Measurements from ENCODE around the gene C16orf54. TPM values are rescaled to one million over a fixed set of nuclear protein-coding genes. Genes with fewer than 3 reads are reported as not detected.

The C16orf54 gene
- total and polyA plus RNA-seq, 2 of the 4 experiments (the other 2 are of a cell fraction): not detected

DNA sequence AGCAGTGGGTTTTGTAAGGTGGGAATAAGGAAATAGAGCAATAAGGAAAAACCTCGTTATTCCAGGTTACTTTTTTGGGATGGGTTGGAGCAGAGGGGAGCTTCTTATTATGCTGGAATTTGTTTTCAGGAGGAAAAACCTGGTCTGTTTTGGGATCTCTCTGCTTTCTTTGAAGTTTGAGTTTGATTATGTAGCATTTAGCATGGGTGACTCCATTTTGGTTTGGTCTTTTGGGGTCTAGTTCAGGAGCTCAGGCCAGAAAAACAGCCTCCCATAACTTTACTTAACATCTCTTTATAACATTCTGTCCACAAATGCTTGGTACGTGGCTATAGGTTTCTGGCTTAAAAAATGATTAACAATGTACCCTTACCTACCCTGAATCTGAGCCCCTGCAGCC is 23.7 kb upstream of the C16orf54 start:
- no peaks in the 10 kb centered on the region for H3K36me3 ChIP-seq (ENCODE audit: control insufficient read depth, insufficient read depth, low read length)
- ChIA-PET CTCF (no interaction called here), POLR2A (ENCODE audit: unreplicated experiment) (no interaction called here)
- H3K4ac ChIP-seq (ENCODE audit: low read depth, low read length): no peak overlapping the region
- intact Hi-C loops (cut with micrococcal nuclease): no loop called here
- H3K9me3 ChIP-seq (ENCODE audit: control insufficient read depth, insufficient read depth, low read length): no peaks in the 10 kb centered on the region
- in situ Hi-C loops (cut with MboI; ENCODE audit: low sequenced_read_pairs): no loop called here
- H2BK20ac ChIP-seq (ENCODE audit: low read depth, low read length): no peak overlapping the region
- no peaks in the 10 kb centered on the region for H3K9me1 ChIP-seq (ENCODE audit: insufficient read depth, low read length)
- no peak overlapping the region for H4K91ac ChIP-seq (ENCODE audit: insufficient read depth, low read depth, low read length)
- H4K20me1 ChIP-seq (ENCODE audit: insufficient read depth, low read length): no peaks in the 10 kb centered on the region
- H2BK15ac ChIP-seq (ENCODE audit: low read depth, low read length): no peak overlapping the region
- no peak for ATAC-seq (ENCODE audit: low read depth)
- H4K5ac ChIP-seq (ENCODE audit: low read depth, low read length): no peak overlapping the region
- dilution Hi-C loops (cut with HindIII; ENCODE audit: low sequenced_read_pairs, unreplicated experiment): no loop called here
- no peak overlapping the region for H4K8ac ChIP-seq (ENCODE audit: low read depth in 2 of 2, low read length in 2 of 2)
- H3K23ac ChIP-seq (ENCODE audit: low read depth, low read length): no peak overlapping the region
- no peak overlapping the region for H3K4me3 ChIP-seq (ENCODE audit: insufficient read depth, low read depth, low read length)
- no peak overlapping the region for H3K56ac ChIP-seq (ENCODE audit: extremely low read depth, insufficient read depth, low read length)
- no peak overlapping the region for H2AFZ ChIP-seq (replicated peaks; ENCODE audit: low read length, poor library complexity)
- no peak overlapping the region for H3K18ac ChIP-seq (ENCODE audit: low read depth, low read length)
- no TSS peak for BruUV-seq (replicated peaks)
- H3K9ac ChIP-seq (ENCODE audit: low read depth, low read length): no peak overlapping the region
- no peak overlapping the region for H2AK5ac ChIP-seq (ENCODE audit: low read depth, low read length)
- TF ChIP-seq CEBPB (IDR thresholded peaks at IDR 0.05; ENCODE audit: low read depth, low read length): no peak
- no peak overlapping the region for H2BK5ac ChIP-seq (ENCODE audit: low read depth, low read length, poor library complexity, severe bottlenecking)
- no peak overlapping the region for H3K4me2 ChIP-seq (ENCODE audit: low read depth, low read length)
- no peak overlapping the region for H2AK9ac ChIP-seq (replicated peaks; ENCODE audit: low read depth, low read length, poor library complexity)
- no peaks in the 10 kb centered on the region for H3K79me1 ChIP-seq (ENCODE audit: low read depth in 1 of 2, low read length in 2 of 2)
- no CpG with 5 or more reads among the region's 2 CpGs for WGBS, 2 experiments (ENCODE audit: extremely low coverage in 2 of 2, insufficient read length in 1 of 2)
- H3K4me1 ChIP-seq (ENCODE audit: control insufficient read depth, insufficient read depth, low read length): no peaks in the 10 kb centered on the region
- no peak overlapping the region for H3K27ac ChIP-seq (ENCODE audit: insufficient read depth, low read length)
- H3K27me3 ChIP-seq (ENCODE audit: control insufficient read depth, insufficient read depth, low read length): peaks cover 3% of the 10 kb centered on the region; the same call in 1 of the 2 replicates
- DNase-seq: no peak
- no peak overlapping the region for H3K14ac ChIP-seq (replicated peaks; ENCODE audit: low read depth, low read length)
- H2BK120ac ChIP-seq (ENCODE audit: low read depth, low read length): no peak overlapping the region

Data from IMR-90 (cell line).